AG04449 (cell line): Measurements from ENCODE around the gene OR6S1.

Experiments used
- CTCF ChIA-PET: fragments of 350-600 bp; formaldehyde crosslinking; extraction: SDS; loops from one replicate; lab custom pipeline; 2021; ENCODE audit warnings: antibody characterized with exemption; lab: Yijun Ruan, JAX
- POLR2A ChIA-PET: fragments of 400-600, 350-600 bp; formaldehyde crosslinking; extraction: SDS; loops from one replicate; lab custom pipeline; 2020; ENCODE audit warnings: antibody characterized with exemption, inconsistent platforms; lab: Yijun Ruan, JAX
- DNase-seq: peaks from one replicate; pipeline ENCODE4 v3.0.0-alpha.2; 2010; ENCODE audit warnings: low read depth, low spot score
- H3K4me3 ChIP-seq: 2 replicates; pipeline ENCODE4 v1.5.1; 2011; ENCODE audit warnings: low read depth, mild to moderate bottlenecking, control low read depth, low read length
- CTCF ChIP-seq: IDR thresholded peaks from one replicate; pipeline ENCODE4 v1.5.1; 2011; ENCODE audit warnings: mild to moderate bottlenecking, moderate library complexity, low read length, control low read depth, inconsistent platforms; ENCODE audit not compliant: insufficient read depth; ENCODE audit errors: missing control alignments

OR6S1 gene

GRCh38 chr14:20641591-20641990 is at the start of gene OR6S1:
Gene OR6S1 (minus strand): TSS chr14:20641691. CDS start chr14:20641691, 0 bp downstream.
- H3K4me3 ChIP-seq: no peak within 1 kb of the TSS
- POLR2A ChIA-PET: no interaction called here
- CTCF ChIA-PET: no interaction called here
- TF ChIP-seq CTCF: no peak
- no peak for DNase-seq

- TF ChIP-seq CTCF: peak; percentile 76
- ChIA-PET CTCF (interaction anchor here (0.7 to 7.9 kb wide), 44 partner anchors 7 to 410 kb away, joined by 3 to 62 read pairs (median 4); partner anchors contain the start of gene TMEM253), POLR2A (interaction anchor here (0.6 to 0.9 kb wide), 3 partner anchors 9 to 284 kb away, joined by 3 to 4 read pairs (median 3); no protein-coding TSS in a partner anchor)
- H3K4me3 ChIP-seq: no peak overlapping the region
- no peak for DNase-seq
These were observed 49.6 kb upstream of the OR6S1 start for GRCh38 chr14:20690848-20691640.

- no peak for DNase-seq
- H3K4me3 ChIP-seq: no peak within 1 kb of the TSS
- no peak for TF ChIP-seq CTCF
- POLR2A ChIA-PET: no interaction called here
- CTCF ChIA-PET: interaction anchor here (0.8 to 7.9 kb wide), 6 partner anchors 75 to 361 kb away, joined by 3 to 62 read pairs (median 4); no protein-coding TSS in a partner anchor
These were observed 46.8 kb upstream of the OR6S1 start, which contains the start of gene ANG for GRCh38 chr14:20688167-20688839. Gene ANG (plus strand): TSS chr14:20688764. CDS start chr14:20693565, 4,801 bp downstream.

- TF ChIP-seq CTCF: no peak
These were observed 46.1 kb upstream of the OR6S1 start for GRCh38 chr14:20687362-20688166.

GRCh38 chr14:20686386-20687143 is 45.1 kb upstream of the OR6S1 start:
- no peak overlapping the region for H3K4me3 ChIP-seq
- ChIA-PET POLR2A (no interaction called here), CTCF (interaction anchor here (1.0 to 4.2 kb wide), 4 partner anchors 9 to 284 kb away, joined by 3 to 18 read pairs (median 3); no protein-coding TSS in a partner anchor)
- DNase-seq: no peak
- TF ChIP-seq CTCF: no peak

More at GRCh38 chr14:20687362-20688166, 46.1 kb upstream of the OR6S1 start:
- no peak overlapping the region for H3K4me3 ChIP-seq
- POLR2A ChIA-PET: no interaction called here
- CTCF ChIA-PET: interaction anchor here (1.0 to 7.9 kb wide), 5 partner anchors 78 to 360 kb away, joined by 3 to 62 read pairs (median 4); no protein-coding TSS in a partner anchor
- DNase-seq: no peak
